Nephron (organoid): ENCODE results near the gene DIPK1B.

Source experiments
- H3K27ac Mint-ChIP-seq, 3 experiments: 2 replicates each; pipeline ENCODE4 v1.8.0; 2020; ENCODE audit warnings: mixed read lengths in 3 of 3, mild to moderate bottlenecking in 2 of 3, moderate library complexity in 1 of 3
- H3K27me3 Mint-ChIP-seq: 2 replicates; pipeline ENCODE4 v1.8.0; 2021; ENCODE audit warnings: low read depth, mild to moderate bottlenecking, moderate library complexity, mixed read lengths
- H3K36me3 Mint-ChIP-seq: 2 replicates; pipeline ENCODE4 v1.8.0; 2020; ENCODE audit warnings: low read depth, mixed read lengths
- H3K4me1 Mint-ChIP-seq: 2 replicates; pipeline ENCODE4 v1.8.0; 2020; ENCODE audit warnings: mixed read lengths
- H3K4me3 Mint-ChIP-seq, 3 experiments: 2 replicates each; pipeline ENCODE4 v1.8.0; 2020; ENCODE audit warnings: mild to moderate bottlenecking in 3 of 3, mixed read lengths in 3 of 3, moderate library complexity in 2 of 3
- H3K9me3 Mint-ChIP-seq: 2 replicates; pipeline ENCODE4 v1.8.0; 2020; ENCODE audit warnings: mixed read lengths
- TF ChIP-seq, protein P1 (sequence below), 3 experiments: fragments of 200-600 bp; sonication (generic); IDR thresholded peaks; one replicate each; pipeline ENCODE4 v1.5.0; 2021; ENCODE audit warnings: antibody characterized with exemption in 3 of 3; ENCODE audit not compliant: unreplicated experiment in 3 of 3

DIPK1B gene

DNA sequence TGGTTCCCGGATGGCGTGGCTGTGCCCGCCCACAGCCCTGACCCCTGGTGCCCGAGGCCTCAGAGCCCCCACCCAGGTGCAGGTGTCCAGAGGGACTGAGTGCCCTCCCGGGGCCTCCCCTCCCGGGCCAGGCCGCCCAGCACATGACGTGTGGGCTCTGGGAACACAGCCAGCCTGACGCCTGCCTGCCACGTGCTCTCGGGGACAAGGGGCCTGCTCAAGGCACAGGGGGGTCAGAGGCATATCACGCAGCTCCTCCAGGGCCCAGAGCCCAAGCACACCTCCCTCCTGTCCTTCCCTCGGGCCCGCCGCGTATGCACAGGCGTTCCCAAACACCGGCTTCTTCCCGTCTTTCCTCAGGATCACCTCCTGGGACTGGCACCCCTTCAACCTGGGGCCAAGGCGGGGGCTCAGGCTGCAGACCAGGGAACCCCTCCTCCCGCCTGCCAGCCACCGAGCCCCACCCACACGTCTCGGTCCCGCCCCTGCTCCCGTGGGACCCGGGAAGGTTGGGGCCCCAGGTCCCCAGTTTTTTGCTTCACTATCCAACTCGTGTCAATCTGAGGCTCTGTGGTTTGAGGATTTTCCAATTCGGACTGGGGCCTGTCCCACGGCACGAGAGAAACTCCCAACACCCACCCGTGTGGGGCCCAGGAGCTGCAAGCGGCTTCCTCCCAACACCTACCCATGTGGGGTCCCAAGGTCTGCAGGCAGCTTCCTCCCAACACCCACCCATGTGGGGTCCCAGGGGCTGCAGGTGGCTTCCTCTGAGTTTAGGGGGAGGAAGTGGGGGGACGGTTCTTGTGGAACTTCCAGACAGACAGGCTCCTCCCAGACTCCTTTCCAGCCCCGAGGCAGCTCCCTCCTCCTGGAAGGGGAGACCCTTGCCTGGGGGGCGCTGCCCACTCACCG lies 28.9 kb downstream of the DIPK1B start:
- Mint-ChIP-seq H3K4me1 (no peaks in the 10 kb centered on the region), H3K27me3 (peaks cover 9% of the 10 kb centered on the region), H3K4me3 (no peak overlapping the region), H3K27ac (no peak overlapping the region), H3K36me3 (no peaks in the 10 kb centered on the region), H3K9me3 (no peaks in the 10 kb centered on the region)
- TF ChIP-seq, protein P1, sequence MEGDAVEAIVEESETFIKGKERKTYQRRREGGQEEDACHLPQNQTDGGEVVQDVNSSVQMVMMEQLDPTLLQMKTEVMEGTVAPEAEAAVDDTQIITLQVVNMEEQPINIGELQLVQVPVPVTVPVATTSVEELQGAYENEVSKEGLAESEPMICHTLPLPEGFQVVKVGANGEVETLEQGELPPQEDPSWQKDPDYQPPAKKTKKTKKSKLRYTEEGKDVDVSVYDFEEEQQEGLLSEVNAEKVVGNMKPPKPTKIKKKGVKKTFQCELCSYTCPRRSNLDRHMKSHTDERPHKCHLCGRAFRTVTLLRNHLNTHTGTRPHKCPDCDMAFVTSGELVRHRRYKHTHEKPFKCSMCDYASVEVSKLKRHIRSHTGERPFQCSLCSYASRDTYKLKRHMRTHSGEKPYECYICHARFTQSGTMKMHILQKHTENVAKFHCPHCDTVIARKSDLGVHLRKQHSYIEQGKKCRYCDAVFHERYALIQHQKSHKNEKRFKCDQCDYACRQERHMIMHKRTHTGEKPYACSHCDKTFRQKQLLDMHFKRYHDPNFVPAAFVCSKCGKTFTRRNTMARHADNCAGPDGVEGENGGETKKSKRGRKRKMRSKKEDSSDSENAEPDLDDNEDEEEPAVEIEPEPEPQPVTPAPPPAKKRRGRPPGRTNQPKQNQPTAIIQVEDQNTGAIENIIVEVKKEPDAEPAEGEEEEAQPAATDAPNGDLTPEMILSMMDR (IDR thresholded peaks at IDR 0.05; ENCODE audit: unreplicated experiment in 3 of 3): no peak

DNA sequence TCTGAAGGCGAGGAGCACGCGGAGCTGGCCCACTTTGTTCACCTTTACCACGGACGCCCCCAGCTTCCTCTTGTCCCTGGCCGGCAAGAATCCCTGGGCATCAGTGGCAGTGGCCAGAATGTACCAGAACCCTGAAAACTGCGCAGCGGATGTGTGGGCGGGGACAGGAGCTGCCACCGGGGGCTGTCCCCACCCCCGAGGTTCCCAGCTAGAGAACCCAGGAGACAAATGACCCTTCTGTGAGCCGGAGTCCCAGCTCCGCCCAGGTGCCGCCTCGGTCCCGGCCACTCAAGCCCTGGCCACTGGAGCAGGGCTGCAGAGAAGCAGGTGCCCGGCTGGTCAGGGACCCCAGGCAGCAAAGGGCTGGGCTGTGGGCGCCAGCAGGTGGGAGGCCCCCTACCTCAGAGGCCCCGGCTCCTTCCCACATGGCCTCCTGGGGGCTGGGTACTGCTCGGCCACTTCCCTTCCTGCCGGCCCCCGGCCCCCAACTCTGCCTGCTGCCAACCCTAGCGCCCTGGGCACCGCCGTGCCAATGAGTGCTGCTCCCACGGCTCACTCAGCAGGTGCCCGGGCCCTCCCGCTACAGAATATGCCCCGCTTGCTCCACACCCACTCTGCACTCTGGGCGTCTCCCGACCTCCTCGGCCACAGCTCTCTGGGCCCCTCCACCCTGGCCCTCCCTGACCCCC lies 29.7 kb downstream of the DIPK1B start:
- Mint-ChIP-seq H3K4me1 (no peaks in the 10 kb centered on the region), H3K27me3 (peaks cover 9% of the 10 kb centered on the region), H3K4me3 (no peak overlapping the region), H3K36me3 (no peaks in the 10 kb centered on the region), H3K27ac (no peak overlapping the region), H3K9me3 (no peaks in the 10 kb centered on the region)
- TF ChIP-seq, protein P1 (IDR thresholded peaks at IDR 0.05; ENCODE audit: unreplicated experiment in 3 of 3): no peak

- TF ChIP-seq, protein P1 (IDR thresholded peaks at IDR 0.05; ENCODE audit: unreplicated experiment in 3 of 3): peak; percentile 57 to 60 (median 58)
- H3K9me3 Mint-ChIP-seq: no peaks in the 10 kb centered on the region
These were observed 30.4 kb downstream of the DIPK1B start, which contains the start of gene LCN10 for GRCh38 chr9:136742591-136743391. Gene LCN10, minus strand, starts transcription at chr9:136742940. Its CDS starts 37 bp downstream, at chr9:136742903.

GRCh38 chr9:136743639-136744211 lies 31.4 kb downstream of the DIPK1B start:
- H3K27ac Mint-ChIP-seq: no peak overlapping the region
- H3K27me3 Mint-ChIP-seq: peaks cover under 1% of the 10 kb centered on the region
- H3K4me3 Mint-ChIP-seq: no peak overlapping the region
- H3K36me3 Mint-ChIP-seq: no peaks in the 10 kb centered on the region
- TF ChIP-seq, protein P1 (IDR thresholded peaks at IDR 0.05; ENCODE audit: unreplicated experiment in 3 of 3): no peak
- H3K9me3 Mint-ChIP-seq: no peaks in the 10 kb centered on the region
- no peaks in the 10 kb centered on the region for H3K4me1 Mint-ChIP-seq

More at GRCh38 chr9:136742591-136743391, 30.4 kb downstream of the DIPK1B start, which contains the start of gene LCN10:
- H3K4me1 Mint-ChIP-seq: no peaks in the 10 kb centered on the region
- H3K36me3 Mint-ChIP-seq: no peaks in the 10 kb centered on the region
- no peak within 1 kb of the TSS for H3K4me3 Mint-ChIP-seq
- peaks cover 9% of the 10 kb centered on the region for H3K27me3 Mint-ChIP-seq
- no peak within 1 kb of the TSS for H3K27ac Mint-ChIP-seq

- H3K9me3 Mint-ChIP-seq: no peaks in the 10 kb centered on the region
- no peak overlapping the region for H3K27ac Mint-ChIP-seq
- H3K4me3 Mint-ChIP-seq: no peak overlapping the region
- TF ChIP-seq, protein P1 (IDR thresholded peaks at IDR 0.05; ENCODE audit: unreplicated experiment in 3 of 3): no peak
- no peaks in the 10 kb centered on the region for H3K27me3 Mint-ChIP-seq
- no peaks in the 10 kb centered on the region for H3K4me1 Mint-ChIP-seq
- no peaks in the 10 kb centered on the region for H3K36me3 Mint-ChIP-seq
These were observed 32.4 kb downstream of the DIPK1B start for GRCh38 chr9:136744773-136745172.
